Measurements from ENCODE around the gene LCORL.

DNA sequence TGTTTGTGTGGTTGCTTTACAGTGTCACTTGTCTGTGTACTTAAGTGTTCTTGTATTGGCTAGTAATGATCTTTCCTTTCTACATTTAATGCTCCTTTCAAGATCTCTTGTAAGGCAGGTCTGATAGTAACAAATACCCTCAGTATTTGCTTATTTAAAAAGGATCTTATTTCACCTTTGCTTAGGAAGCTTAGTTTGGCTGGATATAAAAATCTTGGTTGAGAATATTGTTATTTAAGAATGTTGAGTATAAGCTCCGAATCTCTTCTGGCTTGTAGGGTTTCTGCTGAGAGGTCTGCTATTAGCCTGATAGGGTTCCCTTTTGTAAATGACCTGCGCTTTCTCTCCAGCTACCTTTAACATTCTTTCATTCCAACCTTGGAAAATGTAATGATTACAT is 35.7 kb downstream of the LCORL start:
- TF ChIP-seq, protein P1, sequence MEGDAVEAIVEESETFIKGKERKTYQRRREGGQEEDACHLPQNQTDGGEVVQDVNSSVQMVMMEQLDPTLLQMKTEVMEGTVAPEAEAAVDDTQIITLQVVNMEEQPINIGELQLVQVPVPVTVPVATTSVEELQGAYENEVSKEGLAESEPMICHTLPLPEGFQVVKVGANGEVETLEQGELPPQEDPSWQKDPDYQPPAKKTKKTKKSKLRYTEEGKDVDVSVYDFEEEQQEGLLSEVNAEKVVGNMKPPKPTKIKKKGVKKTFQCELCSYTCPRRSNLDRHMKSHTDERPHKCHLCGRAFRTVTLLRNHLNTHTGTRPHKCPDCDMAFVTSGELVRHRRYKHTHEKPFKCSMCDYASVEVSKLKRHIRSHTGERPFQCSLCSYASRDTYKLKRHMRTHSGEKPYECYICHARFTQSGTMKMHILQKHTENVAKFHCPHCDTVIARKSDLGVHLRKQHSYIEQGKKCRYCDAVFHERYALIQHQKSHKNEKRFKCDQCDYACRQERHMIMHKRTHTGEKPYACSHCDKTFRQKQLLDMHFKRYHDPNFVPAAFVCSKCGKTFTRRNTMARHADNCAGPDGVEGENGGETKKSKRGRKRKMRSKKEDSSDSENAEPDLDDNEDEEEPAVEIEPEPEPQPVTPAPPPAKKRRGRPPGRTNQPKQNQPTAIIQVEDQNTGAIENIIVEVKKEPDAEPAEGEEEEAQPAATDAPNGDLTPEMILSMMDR (conservative IDR thresholded peaks at IDR 0.05; ENCODE audit: low read depth, low read length), result no peak
- TF ChIP-seq, protein P2, sequence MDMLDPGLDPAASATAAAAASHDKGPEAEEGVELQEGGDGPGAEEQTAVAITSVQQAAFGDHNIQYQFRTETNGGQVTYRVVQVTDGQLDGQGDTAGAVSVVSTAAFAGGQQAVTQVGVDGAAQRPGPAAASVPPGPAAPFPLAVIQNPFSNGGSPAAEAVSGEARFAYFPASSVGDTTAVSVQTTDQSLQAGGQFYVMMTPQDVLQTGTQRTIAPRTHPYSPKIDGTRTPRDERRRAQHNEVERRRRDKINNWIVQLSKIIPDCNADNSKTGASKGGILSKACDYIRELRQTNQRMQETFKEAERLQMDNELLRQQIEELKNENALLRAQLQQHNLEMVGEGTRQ (IDR thresholded peaks at IDR 0.05; ENCODE audit: low read depth, low read length), result no peak
- no peak for TF ChIP-seq NFE2L2 (IDR thresholded peaks at IDR 0.05; ENCODE audit: low read depth, low read length)
- no peak for TF ChIP-seq SMC3 (IDR thresholded peaks at IDR 0.05; ENCODE audit: low read depth, low read length)
- no peak for TF ChIP-seq POLR2A (IDR thresholded peaks at IDR 0.05; ENCODE audit: low read depth, low read length)
- no peak for TF ChIP-seq MAFK (IDR thresholded peaks at IDR 0.05; ENCODE audit: low read depth, low read length)
- no peak for TF ChIP-seq MAZ (IDR thresholded peaks at IDR 0.05; ENCODE audit: borderline replicate concordance, low read depth, low read length)
- no peak for TF ChIP-seq MXI1 (IDR thresholded peaks at IDR 0.05; ENCODE audit: borderline replicate concordance, low read depth, low read length)
- no peak for TF ChIP-seq RAD21 (IDR thresholded peaks at IDR 0.05; ENCODE audit: low read length)
